Smooth muscle cell (in vitro differentiated cells): Measurements from ENCODE around the gene CCSER2. TPM values are rescaled to one million over a fixed set of nuclear protein-coding genes. Genes with fewer than 3 reads are reported as not detected.

Experiments used
- DNase-seq: peaks from one replicate; lab custom pipeline; 2025; ENCODE audit not compliant: unreplicated experiment; lab: John Stamatoyannopoulos, UW
- H2AFZ ChIP-seq: fragments of 200-600 bp; sonication (generic); 2 replicates; pipeline ENCODE4 v1.6.0; 2016; ENCODE audit warnings: antibody characterized with exemption, low read depth, mild to moderate bottlenecking
- H3F3A ChIP-seq: fragments of 200-600 bp; sonication (generic); 2 replicates; pipeline ENCODE4 v1.6.0; 2017; ENCODE audit warnings: antibody characterized with exemption, low read depth
- H3K27ac ChIP-seq: fragments of 200-600 bp; sonication (generic); 2 replicates; pipeline ENCODE4 v1.5.1; 2016; ENCODE audit warnings: low read depth, mild to moderate bottlenecking
- H3K27me3 ChIP-seq: fragments of 200-600 bp; sonication (generic); 2 replicates; pipeline ENCODE4 v1.6.1; 2016; ENCODE audit warnings: low read depth, mild to moderate bottlenecking
- H3K36me3 ChIP-seq: fragments of 200-600 bp; sonication (generic); 2 replicates; pipeline ENCODE4 v1.5.1; 2016; ENCODE audit warnings: low read depth
- H3K4me1 ChIP-seq: fragments of 200-600 bp; sonication (generic); 2 replicates; pipeline ENCODE4 v1.5.1; 2016; ENCODE audit warnings: low read depth
- H3K4me2 ChIP-seq: fragments of 200-600 bp; sonication (generic); 2 replicates; pipeline ENCODE4 v1.6.0; 2016; ENCODE audit warnings: mild to moderate bottlenecking
- H3K4me3 ChIP-seq: fragments of 200-600 bp; sonication (generic); 2 replicates; pipeline ENCODE4 v1.5.1; 2016; ENCODE audit warnings: mild to moderate bottlenecking
- H3K79me2 ChIP-seq: fragments of 200-600 bp; sonication (generic); 2 replicates; pipeline ENCODE4 v1.6.0; 2016; ENCODE audit warnings: low read depth, mild to moderate bottlenecking
- H3K9ac ChIP-seq: fragments of 200-600 bp; sonication (generic); 2 replicates; pipeline ENCODE4 v1.6.0; 2016; ENCODE audit warnings: low read depth
- H3K9me3 ChIP-seq: fragments of 200-600 bp; sonication (generic); replicated peaks from 2 replicates; pipeline ENCODE4 v1.5.1; 2016; ENCODE audit warnings: low read depth
- H4K20me1 ChIP-seq: fragments of 200-600 bp; sonication (generic); 2 replicates; pipeline ENCODE4 v1.6.0; 2016; ENCODE audit warnings: low read depth
- WGBS: methylation state at CpG from one replicate; pipeline ENCODE4 v1.1.7; 2016; ENCODE audit warnings: low lambda C conversion rate; 5-methylcytosine and 5-hydroxymethylcytosine counted together
- polyA plus RNA-seq: library from polyadenylated mRNA; unstranded; fragments of >200 nt; fragmentation: Nextera tagmentation; extraction: Ambion mirVana; gene quantifications from 2 replicates; pipeline ENCODE4 v1.2.1, GENCODE V29; 2016
- total RNA-seq: library from RNA; depleted of rRNA; stranded (reverse); fragments of >200 nt; gene quantifications from 2 replicates; pipeline ENCODE4 v1.2.3, GENCODE V29; 2014
- TF ChIP-seq, protein P1 (sequence below): fragments of 200-600 bp; sonication (generic); IDR thresholded peaks from 2 replicates; pipeline ENCODE4 v1.5.1; 2017; ENCODE audit warnings: borderline replicate concordance, mild to moderate bottlenecking, antibody characterized with exemption; ENCODE audit not compliant: insufficient read depth, poor library complexity, severe bottlenecking

CCSER2 gene
- total and polyA plus RNA-seq, 2 experiments from 2014 or later = 32.8 to 42.1 TPM

GRCh38 chr10:84353052-84353803 is 24.8 kb downstream of the CCSER2 start:
- H2AFZ ChIP-seq = no peak overlapping the region
- H3K4me2 ChIP-seq = no peak overlapping the region
- WGBS = 87% methylated on average over 11 of the region's 11 CpGs
- no peak for DNase-seq
- TF ChIP-seq, protein P1, sequence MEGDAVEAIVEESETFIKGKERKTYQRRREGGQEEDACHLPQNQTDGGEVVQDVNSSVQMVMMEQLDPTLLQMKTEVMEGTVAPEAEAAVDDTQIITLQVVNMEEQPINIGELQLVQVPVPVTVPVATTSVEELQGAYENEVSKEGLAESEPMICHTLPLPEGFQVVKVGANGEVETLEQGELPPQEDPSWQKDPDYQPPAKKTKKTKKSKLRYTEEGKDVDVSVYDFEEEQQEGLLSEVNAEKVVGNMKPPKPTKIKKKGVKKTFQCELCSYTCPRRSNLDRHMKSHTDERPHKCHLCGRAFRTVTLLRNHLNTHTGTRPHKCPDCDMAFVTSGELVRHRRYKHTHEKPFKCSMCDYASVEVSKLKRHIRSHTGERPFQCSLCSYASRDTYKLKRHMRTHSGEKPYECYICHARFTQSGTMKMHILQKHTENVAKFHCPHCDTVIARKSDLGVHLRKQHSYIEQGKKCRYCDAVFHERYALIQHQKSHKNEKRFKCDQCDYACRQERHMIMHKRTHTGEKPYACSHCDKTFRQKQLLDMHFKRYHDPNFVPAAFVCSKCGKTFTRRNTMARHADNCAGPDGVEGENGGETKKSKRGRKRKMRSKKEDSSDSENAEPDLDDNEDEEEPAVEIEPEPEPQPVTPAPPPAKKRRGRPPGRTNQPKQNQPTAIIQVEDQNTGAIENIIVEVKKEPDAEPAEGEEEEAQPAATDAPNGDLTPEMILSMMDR = no peak
- H3K9me3 ChIP-seq = no peaks in the 10 kb centered on the region
- no peaks in the 10 kb centered on the region for H3K4me1 ChIP-seq
- no peak overlapping the region for H3K9ac ChIP-seq
- H3K27ac ChIP-seq = no peak overlapping the region
- no peak overlapping the region for H3K4me3 ChIP-seq
- H3K36me3 ChIP-seq = no peaks in the 10 kb centered on the region
- peaks cover 100% of the 10 kb centered on the region for H4K20me1 ChIP-seq
- H3K79me2 ChIP-seq = peaks cover 88% of the 10 kb centered on the region
- no peaks in the 10 kb centered on the region for H3K27me3 ChIP-seq
- H3F3A ChIP-seq = no peaks in the 10 kb centered on the region

GRCh38 chr10:84354623-84355022 is 26.2 kb downstream of the CCSER2 start:
- Histone ChIP-seq H3K4me2 (no peak overlapping the region), H2AFZ (no peak overlapping the region), H3K9me3 (no peaks in the 10 kb centered on the region), H3K27ac (no peak overlapping the region), H3F3A (no peaks in the 10 kb centered on the region), H3K79me2 (peaks cover 96% of the 10 kb centered on the region), H3K4me3 (no peak overlapping the region), H4K20me1 (peaks cover 100% of the 10 kb centered on the region), H3K36me3 (no peaks in the 10 kb centered on the region), H3K27me3 (no peaks in the 10 kb centered on the region), H3K9ac (no peak overlapping the region), H3K4me1 (no peaks in the 10 kb centered on the region)
- TF ChIP-seq, protein P1 = no peak
- DNase-seq = no peak
- WGBS = 90% methylated on average over 4 of the region's 4 CpGs

DNA sequence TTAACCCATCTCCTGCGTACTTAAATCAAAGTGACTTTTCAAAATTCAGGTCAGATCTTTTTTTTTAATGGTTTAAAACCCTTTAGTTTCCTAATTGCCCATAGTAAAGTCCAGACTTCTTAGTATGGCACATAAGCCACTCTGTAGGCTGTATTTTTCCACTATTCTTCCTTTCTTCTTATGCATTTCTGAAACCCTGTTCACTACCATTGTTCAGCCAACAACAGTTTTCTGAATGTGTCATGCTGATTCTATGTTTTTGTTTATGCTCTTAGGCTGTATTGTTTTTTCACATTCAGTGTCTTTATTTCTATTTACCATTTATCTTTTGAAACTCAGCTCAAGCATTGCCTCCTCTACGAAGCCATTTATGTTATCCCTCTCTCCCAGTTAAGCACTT is 26.7 kb downstream of the CCSER2 start:
- Histone ChIP-seq H3K36me3 (no peaks in the 10 kb centered on the region), H3K79me2 (peaks cover 96% of the 10 kb centered on the region), H3K4me2 (no peak overlapping the region)

More for the DNA sequence above, 26.7 kb downstream of the CCSER2 start:
- TF ChIP-seq, protein P1 = no peak
- no peaks in the 10 kb centered on the region for H3K9me3 ChIP-seq
- 92% methylated on average over 2 of the region's 2 CpGs for whole genome bisulfite sequencing
- no peak overlapping the region for H3K27ac ChIP-seq
- H3F3A ChIP-seq = no peaks in the 10 kb centered on the region
- no peak for DNase-seq
- H3K9ac ChIP-seq = no peak overlapping the region
- H4K20me1 ChIP-seq = peaks cover 100% of the 10 kb centered on the region
- no peak overlapping the region for H2AFZ ChIP-seq
- H3K27me3 ChIP-seq = no peaks in the 10 kb centered on the region
- no peak overlapping the region for H3K4me3 ChIP-seq
- H3K4me1 ChIP-seq = no peaks in the 10 kb centered on the region
